Smooth muscle cell (in vitro differentiated cells): ENCODE data around the gene RASSF3. TPM values are rescaled to one million over a fixed set of nuclear protein-coding genes. Genes with fewer than 3 reads are reported as not detected.

ENCODE experiments used
- DNase-seq: peaks from one replicate; lab custom pipeline; 2025; ENCODE audit not compliant: unreplicated experiment; lab: John Stamatoyannopoulos, UW
- H2AFZ ChIP-seq: fragments of 200-600 bp; sonication (generic); 2 replicates; pipeline ENCODE4 v1.6.0; 2016; ENCODE audit warnings: antibody characterized with exemption, low read depth, mild to moderate bottlenecking
- H3F3A ChIP-seq: fragments of 200-600 bp; sonication (generic); 2 replicates; pipeline ENCODE4 v1.6.0; 2017; ENCODE audit warnings: antibody characterized with exemption, low read depth
- H3K27ac ChIP-seq: fragments of 200-600 bp; sonication (generic); 2 replicates; pipeline ENCODE4 v1.5.1; 2016; ENCODE audit warnings: low read depth, mild to moderate bottlenecking
- H3K27me3 ChIP-seq: fragments of 200-600 bp; sonication (generic); 2 replicates; pipeline ENCODE4 v1.6.1; 2016; ENCODE audit warnings: low read depth, mild to moderate bottlenecking
- H3K36me3 ChIP-seq: fragments of 200-600 bp; sonication (generic); 2 replicates; pipeline ENCODE4 v1.5.1; 2016; ENCODE audit warnings: low read depth
- H3K4me1 ChIP-seq: fragments of 200-600 bp; sonication (generic); 2 replicates; pipeline ENCODE4 v1.5.1; 2016; ENCODE audit warnings: low read depth
- H3K4me2 ChIP-seq: fragments of 200-600 bp; sonication (generic); 2 replicates; pipeline ENCODE4 v1.6.0; 2016; ENCODE audit warnings: mild to moderate bottlenecking
- H3K4me3 ChIP-seq: fragments of 200-600 bp; sonication (generic); 2 replicates; pipeline ENCODE4 v1.5.1; 2016; ENCODE audit warnings: mild to moderate bottlenecking
- H3K79me2 ChIP-seq: fragments of 200-600 bp; sonication (generic); 2 replicates; pipeline ENCODE4 v1.6.0; 2016; ENCODE audit warnings: low read depth, mild to moderate bottlenecking
- H3K9ac ChIP-seq: fragments of 200-600 bp; sonication (generic); 2 replicates; pipeline ENCODE4 v1.6.0; 2016; ENCODE audit warnings: low read depth
- H3K9me3 ChIP-seq: fragments of 200-600 bp; sonication (generic); replicated peaks from 2 replicates; pipeline ENCODE4 v1.5.1; 2016; ENCODE audit warnings: low read depth
- H4K20me1 ChIP-seq: fragments of 200-600 bp; sonication (generic); 2 replicates; pipeline ENCODE4 v1.6.0; 2016; ENCODE audit warnings: low read depth
- WGBS: methylation state at CpG from one replicate; pipeline ENCODE4 v1.1.7; 2016; ENCODE audit warnings: low lambda C conversion rate; 5-methylcytosine and 5-hydroxymethylcytosine counted together
- polyA plus RNA-seq: library from polyadenylated mRNA; unstranded; fragments of >200 nt; fragmentation: Nextera tagmentation; extraction: Ambion mirVana; gene quantifications from 2 replicates; pipeline ENCODE4 v1.2.1, GENCODE V29; 2016
- total RNA-seq: library from RNA; depleted of rRNA; stranded (reverse); fragments of >200 nt; gene quantifications from 2 replicates; pipeline ENCODE4 v1.2.3, GENCODE V29; 2014
- TF ChIP-seq, protein P1 (sequence below): fragments of 200-600 bp; sonication (generic); IDR thresholded peaks from 2 replicates; pipeline ENCODE4 v1.5.1; 2017; ENCODE audit warnings: borderline replicate concordance, mild to moderate bottlenecking, antibody characterized with exemption; ENCODE audit not compliant: insufficient read depth, poor library complexity, severe bottlenecking

The RASSF3 gene
- total and polyA plus RNA-seq, 2 experiments from 2014 or later = 1.2 to 5.6 TPM

DNA sequence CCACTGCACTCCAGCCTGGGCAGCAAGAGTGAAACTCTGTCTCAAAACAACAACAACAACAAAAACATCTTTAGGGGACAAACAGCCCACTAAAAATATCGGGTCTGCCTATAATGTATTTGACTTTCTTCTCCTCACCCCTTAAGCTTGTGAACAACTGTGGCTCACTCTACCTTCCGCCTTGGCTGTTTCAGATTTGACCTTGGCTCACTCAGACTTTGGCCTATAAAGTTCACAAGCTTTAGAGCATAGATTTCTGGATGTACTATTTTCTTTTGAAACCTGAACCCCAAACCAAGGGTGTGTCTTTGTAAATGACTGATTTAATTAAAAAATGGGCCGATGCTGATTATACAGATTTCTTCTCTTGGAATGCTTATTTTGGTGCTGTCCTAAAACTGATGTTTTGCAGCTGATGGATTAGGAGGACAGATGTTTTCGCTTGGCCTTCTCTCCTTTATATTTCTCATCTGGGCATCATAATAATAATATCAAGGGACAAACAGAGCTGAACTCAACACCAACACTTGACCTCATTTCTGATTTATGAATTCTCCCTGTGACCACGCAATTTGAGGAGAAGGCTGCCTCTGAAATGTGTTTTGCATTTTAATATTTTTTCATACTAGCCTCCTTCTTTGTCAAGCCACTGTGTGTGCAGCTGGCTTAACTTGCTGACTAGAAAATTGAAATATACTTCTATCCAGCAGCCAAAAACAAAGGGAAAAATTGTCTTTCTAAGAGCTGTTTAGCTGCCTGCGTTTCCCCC lies 40.2 kb upstream of the RASSF3 start:
- Histone ChIP-seq H3K4me3 (no peak overlapping the region), H3K4me2 (no peak overlapping the region), H3K79me2 (no peaks in the 10 kb centered on the region), H3K27me3 (no peaks in the 10 kb centered on the region), H3F3A (no peaks in the 10 kb centered on the region), H2AFZ (no peak overlapping the region), H3K9ac (no peak overlapping the region), H3K27ac (no peak overlapping the region), H4K20me1 (no peaks in the 10 kb centered on the region), H3K36me3 (no peaks in the 10 kb centered on the region), H3K9me3 (no peaks in the 10 kb centered on the region), H3K4me1 (no peaks in the 10 kb centered on the region)
- no peak for DNase-seq
- WGBS = 94% methylated on average over 6 of the region's 6 CpGs
- TF ChIP-seq, protein P1, sequence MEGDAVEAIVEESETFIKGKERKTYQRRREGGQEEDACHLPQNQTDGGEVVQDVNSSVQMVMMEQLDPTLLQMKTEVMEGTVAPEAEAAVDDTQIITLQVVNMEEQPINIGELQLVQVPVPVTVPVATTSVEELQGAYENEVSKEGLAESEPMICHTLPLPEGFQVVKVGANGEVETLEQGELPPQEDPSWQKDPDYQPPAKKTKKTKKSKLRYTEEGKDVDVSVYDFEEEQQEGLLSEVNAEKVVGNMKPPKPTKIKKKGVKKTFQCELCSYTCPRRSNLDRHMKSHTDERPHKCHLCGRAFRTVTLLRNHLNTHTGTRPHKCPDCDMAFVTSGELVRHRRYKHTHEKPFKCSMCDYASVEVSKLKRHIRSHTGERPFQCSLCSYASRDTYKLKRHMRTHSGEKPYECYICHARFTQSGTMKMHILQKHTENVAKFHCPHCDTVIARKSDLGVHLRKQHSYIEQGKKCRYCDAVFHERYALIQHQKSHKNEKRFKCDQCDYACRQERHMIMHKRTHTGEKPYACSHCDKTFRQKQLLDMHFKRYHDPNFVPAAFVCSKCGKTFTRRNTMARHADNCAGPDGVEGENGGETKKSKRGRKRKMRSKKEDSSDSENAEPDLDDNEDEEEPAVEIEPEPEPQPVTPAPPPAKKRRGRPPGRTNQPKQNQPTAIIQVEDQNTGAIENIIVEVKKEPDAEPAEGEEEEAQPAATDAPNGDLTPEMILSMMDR = no peak

DNA sequence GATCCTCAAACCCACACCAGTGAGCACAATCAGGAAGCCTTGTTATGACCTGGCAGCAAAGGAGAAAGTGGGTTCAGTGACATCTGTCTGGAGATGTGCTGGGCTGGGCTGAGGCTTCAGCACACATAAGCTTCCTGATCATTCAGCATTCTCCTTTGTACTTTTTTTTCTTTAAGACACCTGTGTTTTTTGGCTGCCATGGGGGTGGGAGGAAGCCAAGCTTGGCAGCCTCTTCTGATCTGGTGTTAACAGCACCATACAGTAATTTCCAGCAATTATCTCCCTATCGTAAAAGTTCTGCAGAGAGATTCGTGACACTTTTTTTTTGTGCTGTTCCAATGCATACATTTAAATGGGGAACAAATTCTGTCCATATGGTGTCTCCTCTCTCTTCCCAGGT lies 38.9 kb upstream of the RASSF3 start:
- H2AFZ ChIP-seq = no peak overlapping the region
- WGBS = 80% methylated on average over 2 of the region's 2 CpGs
- H4K20me1 ChIP-seq = no peaks in the 10 kb centered on the region
- H3F3A ChIP-seq = no peaks in the 10 kb centered on the region
- H3K9ac ChIP-seq = no peak overlapping the region
- H3K4me1 ChIP-seq = no peaks in the 10 kb centered on the region
- H3K4me2 ChIP-seq = no peak overlapping the region
- no peaks in the 10 kb centered on the region for H3K9me3 ChIP-seq
- no peak overlapping the region for H3K27ac ChIP-seq
- H3K4me3 ChIP-seq = no peak overlapping the region
- no peak for DNase-seq
- TF ChIP-seq, protein P1 = no peak
- no peaks in the 10 kb centered on the region for H3K79me2 ChIP-seq
- H3K27me3 ChIP-seq = no peaks in the 10 kb centered on the region
- H3K36me3 ChIP-seq = no peaks in the 10 kb centered on the region

DNA sequence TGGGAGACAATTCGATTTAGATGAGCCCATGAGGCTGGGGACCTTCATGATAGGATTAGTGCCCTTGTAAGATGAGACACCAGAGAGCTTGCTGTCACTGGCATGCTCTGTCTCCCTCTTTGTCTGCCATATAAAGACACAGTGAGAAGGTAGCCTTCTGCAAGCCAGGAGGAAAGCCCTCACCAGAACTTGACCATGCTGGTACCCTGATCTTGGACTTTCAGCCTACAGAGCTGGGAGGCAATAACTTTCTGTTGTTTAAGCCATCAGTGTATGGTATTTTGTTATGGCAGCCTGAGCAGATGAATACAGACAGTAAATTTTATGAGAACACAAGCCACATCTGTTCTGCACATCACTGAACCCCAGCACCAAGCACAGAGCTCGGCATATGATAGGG lies 38.1 kb upstream of the RASSF3 start:
- Histone ChIP-seq H3F3A (no peaks in the 10 kb centered on the region), H3K36me3 (no peaks in the 10 kb centered on the region), H3K4me2 (no peak overlapping the region), H4K20me1 (no peaks in the 10 kb centered on the region), H3K4me3 (no peak overlapping the region), H3K27me3 (no peaks in the 10 kb centered on the region), H3K9me3 (no peaks in the 10 kb centered on the region), H3K79me2 (no peaks in the 10 kb centered on the region), H3K27ac (no peak overlapping the region), H3K4me1 (no peaks in the 10 kb centered on the region), H2AFZ (no peak overlapping the region), H3K9ac (no peak overlapping the region)
- DNase-seq = no peak
- TF ChIP-seq, protein P1 = no peak
- WGBS = 85% methylated on average over 2 of the region's 2 CpGs

DNA sequence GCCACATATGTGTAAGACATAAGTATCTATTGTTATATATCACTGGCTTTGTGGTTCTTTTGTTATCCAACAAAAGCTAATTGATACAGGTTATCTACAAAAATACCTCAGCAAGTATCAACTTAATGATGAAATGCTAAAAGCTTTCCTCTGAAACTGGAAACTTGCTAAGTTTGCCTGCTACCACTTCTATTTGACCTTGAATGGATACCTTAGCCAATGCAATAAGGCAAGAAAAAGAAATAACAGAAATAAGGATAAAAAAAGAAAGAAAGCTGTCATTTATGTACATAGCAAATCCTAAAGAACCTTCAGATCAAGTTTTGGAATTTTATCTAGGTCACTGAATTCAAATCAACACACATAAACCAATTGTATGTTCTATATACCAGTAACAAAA lies 35.5 kb upstream of the RASSF3 start:
- TF ChIP-seq, protein P1 = no peak

More for the DNA sequence above, 35.5 kb upstream of the RASSF3 start:
- Histone ChIP-seq H4K20me1 (no peaks in the 10 kb centered on the region), H3K9ac (no peak overlapping the region), H3F3A (no peaks in the 10 kb centered on the region), H3K27me3 (no peaks in the 10 kb centered on the region), H3K27ac (no peak overlapping the region), H3K4me2 (no peak overlapping the region), H2AFZ (no peak overlapping the region), H3K36me3 (no peaks in the 10 kb centered on the region), H3K9me3 (no peaks in the 10 kb centered on the region), H3K4me1 (no peaks in the 10 kb centered on the region), H3K4me3 (no peak overlapping the region), H3K79me2 (no peaks in the 10 kb centered on the region)
- DNase-seq = no peak
